Endodermal cell (in vitro differentiated cells): ENCODE measurements around the gene GCN1. TPM values are rescaled to one million over a fixed set of nuclear protein-coding genes. Genes with fewer than 3 reads are reported as not detected.

Source experiments
- DNase-seq: peaks from one replicate; pipeline ENCODE4 v3.0.0-alpha.2; 2017
- H3K27ac ChIP-seq: 2 replicates; pipeline ENCODE4 v1.5.1; 2013; ENCODE audit warnings: mild to moderate bottlenecking, low read depth, low read length, moderate library complexity
- H3K27me3 ChIP-seq: 2 replicates; pipeline ENCODE4 v1.6.1; 2013; ENCODE audit warnings: mild to moderate bottlenecking, low read length, moderate library complexity; ENCODE audit not compliant: insufficient read depth, control insufficient read depth, poor library complexity, severe bottlenecking
- H3K36me3 ChIP-seq: 2 replicates; pipeline ENCODE4 v1.7.0; 2013; ENCODE audit warnings: mild to moderate bottlenecking, low read length, moderate library complexity; ENCODE audit not compliant: control insufficient read depth, insufficient read depth
- H3K4me1 ChIP-seq: one replicate; pipeline ENCODE4 v1.7.0; 2013; ENCODE audit warnings: low read length; ENCODE audit not compliant: control insufficient read depth, insufficient read depth
- H3K4me3 ChIP-seq: 2 replicates; pipeline ENCODE4 v1.5.1; 2013; ENCODE audit warnings: mild to moderate bottlenecking, low read length, moderate library complexity
- H3K9ac ChIP-seq: 2 replicates; pipeline ENCODE4 v1.6.1; 2013; ENCODE audit warnings: mild to moderate bottlenecking, low read length, moderate library complexity; ENCODE audit not compliant: poor library complexity, severe bottlenecking; ENCODE audit errors: extremely low read depth
- H3K9me3 ChIP-seq: 2 replicates; pipeline ENCODE4 v1.6.1; 2013; ENCODE audit warnings: mild to moderate bottlenecking, low read length, moderate library complexity; ENCODE audit not compliant: control insufficient read depth
- H3K27ac Mint-ChIP-seq: 2 replicates; pipeline ENCODE4 v1.8.0; 2020; ENCODE audit warnings: mixed read lengths
- H3K27me3 Mint-ChIP-seq: 2 replicates; pipeline ENCODE4 v1.8.0; 2021; ENCODE audit warnings: mild to moderate bottlenecking, mixed read lengths; ENCODE audit not compliant: insufficient read depth
- H3K36me3 Mint-ChIP-seq: 2 replicates; pipeline ENCODE4 v1.8.0; 2020; ENCODE audit warnings: low read depth, mixed read lengths
- H3K4me1 Mint-ChIP-seq: 2 replicates; pipeline ENCODE4 v1.8.0; 2020; ENCODE audit warnings: mixed read lengths
- H3K4me3 Mint-ChIP-seq: 2 replicates; pipeline ENCODE4 v1.8.0; 2020; ENCODE audit warnings: mild to moderate bottlenecking, moderate library complexity, mixed read lengths
- H3K9me3 Mint-ChIP-seq: 2 replicates; pipeline ENCODE4 v1.8.0; 2020; ENCODE audit warnings: mild to moderate bottlenecking, mixed read lengths
- WGBS, 2 experiments: methylation state at CpG; one replicate each; pipeline versions ENCODE4 v1.1.5 to v1.1.7; 2013; ENCODE audit warnings: missing lambda C conversion rate in 2 of 2, mixed read lengths in 1 of 2; ENCODE audit not compliant: insufficient coverage in 1 of 2, insufficient read length in 1 of 2; 5-methylcytosine and 5-hydroxymethylcytosine counted together
- total RNA-seq, 2 donors: library from RNA; stranded (reverse); fragmentation: NEBNext Ultra II Directional in 1 of 2; extraction: Animal tissue kit (Norgen Biotek cat#: 25700) in 1 of 2; gene quantifications; 2 replicates in 1 of 2; 3 replicates in 1 of 2; pipeline ENCODE4 v1.2.1, GENCODE V29; 2021
- TF ChIP-seq, protein P1 (sequence below): fragments of 200-600 bp; sonication (generic); conservative IDR thresholded peaks from 2 replicates; pipeline ENCODE4 v1.5.0; 2021; ENCODE audit warnings: antibody characterized with exemption, mild to moderate bottlenecking

GCN1 gene
- total RNA-seq, 2 donors from 2014 or later: 133 to 143 TPM

DNA sequence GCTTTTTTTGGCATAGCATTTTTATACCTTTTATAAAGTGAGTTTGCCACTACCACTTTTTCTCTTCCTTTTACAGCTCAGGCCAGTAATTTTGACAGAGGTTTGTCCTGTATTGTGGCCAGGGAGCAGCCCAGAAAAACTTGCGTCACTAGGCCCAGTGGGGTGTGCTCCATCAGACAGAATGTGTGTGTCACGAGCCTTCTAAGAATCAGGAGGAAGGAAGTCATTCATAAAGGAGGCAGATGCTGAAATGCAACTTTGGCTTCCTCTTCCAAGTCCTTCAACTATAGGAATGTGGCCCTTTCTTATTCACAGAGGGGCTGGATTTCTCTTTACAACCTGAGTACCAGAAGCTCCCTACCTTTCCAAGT is 67.9 kb downstream of the GCN1 start:
- H3K4me3 ChIP-seq: no peak overlapping the region
- WGBS, 2 experiments: 80 to 89% methylated on average over 1 to 2 of the region's 2 CpGs
- H3K36me3 ChIP-seq: peaks cover 61% of the 10 kb centered on the region
- no peak overlapping the region for H3K9ac ChIP-seq
- Mint-ChIP-seq H3K27ac (no peak overlapping the region), H3K9me3 (no peaks in the 10 kb centered on the region), H3K4me1 (peaks cover 11% of the 10 kb centered on the region), H3K27me3 (no peaks in the 10 kb centered on the region), H3K36me3 (peaks cover 58% of the 10 kb centered on the region), H3K4me3 (no peak overlapping the region)
- H3K4me1 ChIP-seq: peaks cover 6% of the 10 kb centered on the region
- peak overlapping the region; percentile 26 for H3K27ac ChIP-seq
- no peak for DNase-seq
- H3K27me3 ChIP-seq: no peaks in the 10 kb centered on the region
- TF ChIP-seq, protein P1, sequence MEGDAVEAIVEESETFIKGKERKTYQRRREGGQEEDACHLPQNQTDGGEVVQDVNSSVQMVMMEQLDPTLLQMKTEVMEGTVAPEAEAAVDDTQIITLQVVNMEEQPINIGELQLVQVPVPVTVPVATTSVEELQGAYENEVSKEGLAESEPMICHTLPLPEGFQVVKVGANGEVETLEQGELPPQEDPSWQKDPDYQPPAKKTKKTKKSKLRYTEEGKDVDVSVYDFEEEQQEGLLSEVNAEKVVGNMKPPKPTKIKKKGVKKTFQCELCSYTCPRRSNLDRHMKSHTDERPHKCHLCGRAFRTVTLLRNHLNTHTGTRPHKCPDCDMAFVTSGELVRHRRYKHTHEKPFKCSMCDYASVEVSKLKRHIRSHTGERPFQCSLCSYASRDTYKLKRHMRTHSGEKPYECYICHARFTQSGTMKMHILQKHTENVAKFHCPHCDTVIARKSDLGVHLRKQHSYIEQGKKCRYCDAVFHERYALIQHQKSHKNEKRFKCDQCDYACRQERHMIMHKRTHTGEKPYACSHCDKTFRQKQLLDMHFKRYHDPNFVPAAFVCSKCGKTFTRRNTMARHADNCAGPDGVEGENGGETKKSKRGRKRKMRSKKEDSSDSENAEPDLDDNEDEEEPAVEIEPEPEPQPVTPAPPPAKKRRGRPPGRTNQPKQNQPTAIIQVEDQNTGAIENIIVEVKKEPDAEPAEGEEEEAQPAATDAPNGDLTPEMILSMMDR: no peak
- H3K9me3 ChIP-seq: no peaks in the 10 kb centered on the region

GRCh38 chr12:120125792-120126634 is 68.5 kb downstream of the GCN1 start:
- Mint-ChIP-seq H3K9me3 (no peaks in the 10 kb centered on the region), H3K27me3 (no peaks in the 10 kb centered on the region), H3K4me1 (peaks cover 11% of the 10 kb centered on the region), H3K36me3 (peaks cover 52% of the 10 kb centered on the region), H3K4me3 (no peak overlapping the region), H3K27ac (no peak overlapping the region)
- WGBS, 2 experiments: 94 to 95% methylated on average over 6 of the region's 6 CpGs
- no peak overlapping the region for H3K9ac ChIP-seq
- H3K4me1 ChIP-seq: peaks cover 6% of the 10 kb centered on the region
- H3K9me3 ChIP-seq: no peaks in the 10 kb centered on the region
- peak overlapping the region; percentile 26 for H3K27ac ChIP-seq
- TF ChIP-seq, protein P1: no peak
- no peak for DNase-seq
- peaks cover 55% of the 10 kb centered on the region for H3K36me3 ChIP-seq
- H3K27me3 ChIP-seq: no peaks in the 10 kb centered on the region
- no peak overlapping the region for H3K4me3 ChIP-seq

DNA sequence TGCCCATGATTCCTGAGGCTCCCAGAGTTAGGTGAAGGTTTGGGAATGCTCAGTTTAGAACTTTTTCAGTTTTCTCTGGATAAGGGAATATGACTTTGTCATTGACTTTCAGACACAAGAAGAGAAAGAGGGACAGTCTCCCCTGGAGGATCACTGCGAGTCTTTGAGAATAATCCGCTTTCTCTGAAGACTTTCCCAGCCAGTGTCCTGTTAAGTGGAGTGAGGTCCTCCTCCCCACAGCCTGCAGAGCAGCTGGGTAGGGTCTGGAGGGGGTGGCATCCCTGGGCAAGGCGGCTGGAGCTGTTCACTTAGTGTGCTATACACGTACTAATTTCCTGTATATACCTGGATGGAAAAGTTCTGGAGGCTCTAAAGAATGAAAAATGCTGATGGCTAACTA is 69.5 kb downstream of the GCN1 start:
- H3K4me1 ChIP-seq: peaks cover 6% of the 10 kb centered on the region
- no peak overlapping the region for H3K27ac Mint-ChIP-seq
- H3K27ac ChIP-seq: no peak overlapping the region

More for the DNA sequence above, 69.5 kb downstream of the GCN1 start:
- TF ChIP-seq, protein P1: no peak
- 80 to 94% methylated on average over 1 to 4 of the region's 4 CpGs for WGBS, 2 experiments
- Mint-ChIP-seq H3K27me3 (no peaks in the 10 kb centered on the region), H3K36me3 (peaks cover 44% of the 10 kb centered on the region), H3K4me1 (peaks cover 11% of the 10 kb centered on the region), H3K4me3 (no peak overlapping the region), H3K9me3 (no peaks in the 10 kb centered on the region)
- Histone ChIP-seq H3K4me3 (no peak overlapping the region), H3K36me3 (peaks cover 45% of the 10 kb centered on the region), H3K27me3 (no peaks in the 10 kb centered on the region), H3K9ac (no peak overlapping the region), H3K9me3 (no peaks in the 10 kb centered on the region)
- no peak for DNase-seq
